Mesothelial cell of epicardium (in vitro differentiated cells): ENCODE measurements around the gene LDHB. TPM values are rescaled to one million over a fixed set of nuclear protein-coding genes. Genes with fewer than 3 reads are reported as not detected.

ENCODE experiments used
- DNase-seq, 2 experiments: peaks; one replicate each; pipeline ENCODE4 v3.0.0; 2021; ENCODE audit warnings: low spot score in 2 of 2; ENCODE audit not compliant: unreplicated experiment in 2 of 2
- H3K27ac Mint-ChIP-seq: 2 replicates; pipeline ENCODE4 v1.8.0; 2021; ENCODE audit warnings: mixed read lengths
- H3K27me3 Mint-ChIP-seq: 2 replicates; pipeline ENCODE4 v1.8.0; 2021; ENCODE audit warnings: low read depth, mixed read lengths
- H3K36me3 Mint-ChIP-seq: 2 replicates; pipeline ENCODE4 v1.8.0; 2021; ENCODE audit warnings: mixed read lengths
- H3K4me1 Mint-ChIP-seq: 2 replicates; pipeline ENCODE4 v1.8.0; 2021; ENCODE audit warnings: mixed read lengths
- H3K4me3 Mint-ChIP-seq: 2 replicates; pipeline ENCODE4 v1.8.0; 2021; ENCODE audit warnings: mild to moderate bottlenecking, moderate library complexity, mixed read lengths
- H3K9me3 Mint-ChIP-seq: 2 replicates; pipeline ENCODE4 v1.8.0; 2021; ENCODE audit warnings: mixed read lengths
- CTCF ChIP-seq: fragments of 200-600 bp; sonication (generic); IDR thresholded peaks from one replicate; pipeline ENCODE4 v1.5.0; 2021; ENCODE audit warnings: antibody characterized with exemption; ENCODE audit not compliant: unreplicated experiment
- total RNA-seq: library from RNA; stranded (reverse); gene quantifications from 3 replicates; pipeline ENCODE4 v1.2.1, GENCODE V29; 2021

Gene LDHB
- total RNA-seq, 1 donor from 2014 or later: 508 TPM

GRCh38 chr12:21695986-21696385 is 38.3 kb upstream of the LDHB start:
- TF ChIP-seq CTCF: no peak
- Mint-ChIP-seq H3K27ac (no peak overlapping the region), H3K4me3 (no peak overlapping the region), H3K27me3 (peaks cover 9% of the 10 kb centered on the region), H3K9me3 (no peaks in the 10 kb centered on the region), H3K4me1 (peaks cover 7% of the 10 kb centered on the region), H3K36me3 (no peaks in the 10 kb centered on the region)
- no peak for DNase-seq

GRCh38 chr12:21694660-21695059 is 37.0 kb upstream of the LDHB start:
- peaks cover 7% of the 10 kb centered on the region for H3K4me1 Mint-ChIP-seq
- DNase-seq: no peak

GRCh38 chr12:21691515-21691914 is 33.9 kb upstream of the LDHB start:
- no peak overlapping the region for H3K4me3 Mint-ChIP-seq
- peaks cover 13% of the 10 kb centered on the region for H3K27me3 Mint-ChIP-seq
- peaks cover 18% of the 10 kb centered on the region for H3K9me3 Mint-ChIP-seq
- H3K36me3 Mint-ChIP-seq: no peaks in the 10 kb centered on the region
- H3K27ac Mint-ChIP-seq: no peak overlapping the region
- DNase-seq: no peak
- no peaks in the 10 kb centered on the region for H3K4me1 Mint-ChIP-seq
- TF ChIP-seq CTCF: no peak

More at GRCh38 chr12:21694660-21695059, 37.0 kb upstream of the LDHB start:
- Mint-ChIP-seq H3K9me3 (peaks cover 3% of the 10 kb centered on the region), H3K27ac (no peak overlapping the region), H3K27me3 (peaks cover 12% of the 10 kb centered on the region), H3K4me3 (no peak overlapping the region), H3K36me3 (no peaks in the 10 kb centered on the region)
- no peak for TF ChIP-seq CTCF

- TF ChIP-seq CTCF: no peak
- Mint-ChIP-seq H3K9me3 (peaks cover 18% of the 10 kb centered on the region), H3K27me3 (peaks cover 15% of the 10 kb centered on the region), H3K4me1 (no peaks in the 10 kb centered on the region), H3K4me3 (no peak overlapping the region), H3K27ac (no peak overlapping the region), H3K36me3 (no peaks in the 10 kb centered on the region)
- no peak for DNase-seq
Measured at GRCh38 chr12:21690704-21691368, 33.2 kb upstream of the LDHB start.

- Mint-ChIP-seq H3K4me1 (no peaks in the 10 kb centered on the region), H3K9me3 (peaks cover 3% of the 10 kb centered on the region), H3K4me3 (no peak overlapping the region), H3K27me3 (peaks cover 51% of the 10 kb centered on the region), H3K36me3 (no peaks in the 10 kb centered on the region), H3K27ac (no peak overlapping the region)
- TF ChIP-seq CTCF: no peak
- no peak for DNase-seq
Measured at GRCh38 chr12:21683115-21683514, 25.5 kb upstream of the LDHB start.
